Right atrium auricular region (tissue), 2 donors: ENCODE data around the gene PALMD. TPM values are rescaled to one million over a fixed set of nuclear protein-coding genes. Genes with fewer than 3 reads are reported as not detected.

Experiments used
- DNase-seq: peaks from one replicate; pipeline ENCODE4 v3.0.0-alpha.2; 2019; ENCODE audit warnings: low spot score
- H3K27ac ChIP-seq, 2 donors: fragments of 200-600 bp; sonication (generic); 1 replicate in 1 of 2; 2 replicates in 1 of 2; pipeline ENCODE4 v1.5.1; 2016 to 2019
- H3K27me3 ChIP-seq, 2 donors: fragments of 200-600 bp; sonication (generic); one replicate each; pipeline versions ENCODE4 v1.5.1 to v1.6.0; 2017 to 2019
- H3K36me3 ChIP-seq: fragments of 200-600 bp; sonication (generic); one replicate; pipeline ENCODE4 v1.5.1; 2016
- H3K4me1 ChIP-seq, 2 donors: fragments of 200-600 bp; sonication (generic); one replicate each; pipeline versions ENCODE4 v1.5.1 to v1.6.0; 2017 to 2019
- H3K4me3 ChIP-seq, 2 donors: fragments of 200-600 bp; sonication (generic); 1 replicate in 1 of 2; 2 replicates in 1 of 2; pipeline ENCODE4 v1.5.1; 2017 to 2019; ENCODE audit warnings: mild to moderate bottlenecking in 1 of 2, moderate library complexity in 1 of 2
- H3K9me3 ChIP-seq, 2 donors: fragments of 200-600 bp; sonication (generic); one replicate each; pipeline ENCODE4 v1.5.1; 2019
- total RNA-seq, 2 donors: library from RNA; depleted of rRNA; stranded (reverse); fragments of >200 nt; gene quantifications; one replicate each; pipeline ENCODE4 v1.1.0, GENCODE V29; 2016
- TF ChIP-seq, protein P1 (sequence below), 2 donors: fragments of 200-600 bp; sonication (generic); IDR thresholded peaks; one replicate each; pipeline ENCODE4 v1.5.1; 2019; ENCODE audit warnings: antibody characterized with exemption in 2 of 2

Gene PALMD, protein sequence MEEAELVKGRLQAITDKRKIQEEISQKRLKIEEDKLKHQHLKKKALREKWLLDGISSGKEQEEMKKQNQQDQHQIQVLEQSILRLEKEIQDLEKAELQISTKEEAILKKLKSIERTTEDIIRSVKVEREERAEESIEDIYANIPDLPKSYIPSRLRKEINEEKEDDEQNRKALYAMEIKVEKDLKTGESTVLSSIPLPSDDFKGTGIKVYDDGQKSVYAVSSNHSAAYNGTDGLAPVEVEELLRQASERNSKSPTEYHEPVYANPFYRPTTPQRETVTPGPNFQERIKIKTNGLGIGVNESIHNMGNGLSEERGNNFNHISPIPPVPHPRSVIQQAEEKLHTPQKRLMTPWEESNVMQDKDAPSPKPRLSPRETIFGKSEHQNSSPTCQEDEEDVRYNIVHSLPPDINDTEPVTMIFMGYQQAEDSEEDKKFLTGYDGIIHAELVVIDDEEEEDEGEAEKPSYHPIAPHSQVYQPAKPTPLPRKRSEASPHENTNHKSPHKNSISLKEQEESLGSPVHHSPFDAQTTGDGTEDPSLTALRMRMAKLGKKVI
- 10 to 100 TPM; 55.0 to 78.7 TPM for total RNA-seq

DNA sequence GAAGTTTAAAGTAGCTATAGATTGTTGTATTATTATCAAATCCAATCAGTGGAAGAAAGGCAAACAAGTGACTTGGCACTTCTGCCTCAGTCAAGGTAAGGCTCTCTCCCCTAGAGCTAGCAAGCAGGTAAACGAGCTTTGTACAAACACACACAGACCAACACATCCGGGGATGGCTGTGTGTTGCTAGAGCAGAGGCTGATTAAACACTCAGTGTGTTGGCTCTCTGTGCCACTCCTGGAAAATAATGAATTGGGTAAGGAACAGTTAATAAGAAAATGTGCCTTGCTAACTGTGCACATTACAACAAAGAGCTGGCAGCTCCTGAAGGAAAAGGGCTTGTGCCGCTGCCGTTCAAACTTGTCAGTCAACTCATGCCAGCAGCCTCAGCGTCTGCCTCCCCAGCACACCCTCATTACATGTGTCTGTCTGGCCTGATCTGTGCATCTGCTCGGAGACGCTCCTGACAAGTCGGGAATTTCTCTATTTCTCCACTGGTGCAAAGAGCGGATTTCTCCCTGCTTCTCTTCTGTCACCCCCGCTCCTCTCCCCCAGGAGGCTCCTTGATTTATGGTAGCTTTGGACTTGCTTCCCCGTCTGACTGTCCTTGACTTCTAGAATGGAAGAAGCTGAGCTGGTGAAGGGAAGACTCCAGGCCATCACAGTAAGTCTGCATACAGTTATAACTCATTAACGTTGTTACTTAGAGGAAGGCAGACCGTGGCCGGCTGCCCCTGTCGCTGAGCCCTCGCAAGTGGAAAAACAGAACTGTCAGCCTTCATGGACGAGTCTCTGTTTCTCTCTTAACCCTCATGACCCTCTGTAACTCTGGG is at the start of gene PALMD:
PALMD (plus strand) TSS at position 415 of the 833 bp plus-strand sequence; CDS start at position 620, 205 bp downstream.
- peaks cover 0 to 33% of the 10 kb centered on the region in 2 donors for H3K4me1 ChIP-seq
- H3K36me3 ChIP-seq: peaks cover 8% of the 10 kb centered on the region
- peak; percentile 64 for DNase-seq
- H3K27ac ChIP-seq: peak within 1 kb of the TSS; percentile 86 to 92
- no peaks in the 10 kb centered on the region for H3K27me3 ChIP-seq
- no peaks in the 10 kb centered on the region for H3K9me3 ChIP-seq
- TF ChIP-seq, protein P1, sequence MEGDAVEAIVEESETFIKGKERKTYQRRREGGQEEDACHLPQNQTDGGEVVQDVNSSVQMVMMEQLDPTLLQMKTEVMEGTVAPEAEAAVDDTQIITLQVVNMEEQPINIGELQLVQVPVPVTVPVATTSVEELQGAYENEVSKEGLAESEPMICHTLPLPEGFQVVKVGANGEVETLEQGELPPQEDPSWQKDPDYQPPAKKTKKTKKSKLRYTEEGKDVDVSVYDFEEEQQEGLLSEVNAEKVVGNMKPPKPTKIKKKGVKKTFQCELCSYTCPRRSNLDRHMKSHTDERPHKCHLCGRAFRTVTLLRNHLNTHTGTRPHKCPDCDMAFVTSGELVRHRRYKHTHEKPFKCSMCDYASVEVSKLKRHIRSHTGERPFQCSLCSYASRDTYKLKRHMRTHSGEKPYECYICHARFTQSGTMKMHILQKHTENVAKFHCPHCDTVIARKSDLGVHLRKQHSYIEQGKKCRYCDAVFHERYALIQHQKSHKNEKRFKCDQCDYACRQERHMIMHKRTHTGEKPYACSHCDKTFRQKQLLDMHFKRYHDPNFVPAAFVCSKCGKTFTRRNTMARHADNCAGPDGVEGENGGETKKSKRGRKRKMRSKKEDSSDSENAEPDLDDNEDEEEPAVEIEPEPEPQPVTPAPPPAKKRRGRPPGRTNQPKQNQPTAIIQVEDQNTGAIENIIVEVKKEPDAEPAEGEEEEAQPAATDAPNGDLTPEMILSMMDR (IDR thresholded peaks at IDR 0.05): no peak
- H3K4me3 ChIP-seq: peak within 1 kb of the TSS; percentile 53 to 68

DNA sequence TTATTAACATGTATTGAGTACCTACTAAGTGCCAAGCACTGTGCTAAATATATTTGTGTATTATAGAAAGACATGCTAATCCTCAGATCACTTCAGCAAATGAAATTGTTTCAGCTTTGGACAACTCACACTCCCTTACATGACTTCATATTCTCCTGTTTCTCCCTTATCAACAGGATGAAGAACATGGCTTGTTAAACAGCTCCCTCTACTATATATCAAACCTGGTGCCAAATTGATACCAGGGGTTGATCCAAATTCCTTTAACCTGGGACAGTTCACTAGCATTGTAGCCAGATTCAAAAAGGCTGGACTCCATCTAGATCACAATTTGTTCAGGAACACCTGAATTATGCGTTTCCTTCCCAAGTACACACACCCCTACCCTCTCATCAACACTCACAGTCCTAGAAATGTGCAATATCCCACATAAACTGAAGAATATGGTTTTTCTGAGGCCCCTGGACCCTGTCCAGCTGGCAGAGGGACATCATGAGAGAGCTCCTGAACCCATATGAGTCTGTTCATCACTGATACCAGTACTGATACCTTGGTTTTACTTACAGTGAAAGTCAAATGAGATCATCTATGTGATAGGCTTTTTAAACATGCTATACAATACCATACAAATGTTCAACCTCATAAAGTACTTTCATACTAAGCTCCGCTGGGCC is 47.0 kb upstream of the PALMD start:
- H3K4me1 ChIP-seq: peaks cover 0 to 24% of the 10 kb centered on the region in 2 donors
- H3K27ac ChIP-seq: peak overlapping the region; percentile 22 to 40
- no peaks in the 10 kb centered on the region for H3K27me3 ChIP-seq
- H3K4me3 ChIP-seq: no peak overlapping the region
- no peak for DNase-seq
- H3K36me3 ChIP-seq: no peaks in the 10 kb centered on the region
- TF ChIP-seq, protein P1 (IDR thresholded peaks at IDR 0.05): no peak
- no peaks in the 10 kb centered on the region for H3K9me3 ChIP-seq

DNA sequence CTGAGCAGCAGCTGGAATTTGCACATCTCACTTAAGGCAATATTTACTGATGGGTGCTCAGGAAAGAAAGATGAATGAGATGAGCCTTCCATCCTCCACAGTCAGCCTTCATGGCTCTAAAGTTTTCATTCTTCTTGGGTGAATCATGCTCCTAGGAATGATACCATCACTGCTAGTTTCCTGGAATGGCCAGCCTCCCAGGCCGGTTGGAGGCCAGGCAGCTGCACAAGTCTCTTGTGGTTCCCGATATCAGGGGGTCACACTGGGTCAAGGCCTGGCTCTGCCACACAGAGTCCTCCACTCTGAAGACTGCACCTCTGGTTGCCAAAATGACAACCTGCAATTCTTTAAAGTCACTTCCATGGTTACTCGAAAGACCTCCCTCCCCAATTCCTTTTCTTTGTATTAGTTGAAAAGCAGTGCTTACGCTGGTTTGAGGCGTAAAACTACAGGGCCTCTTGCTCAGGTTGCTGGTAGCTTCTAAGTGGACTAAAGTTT is 46.2 kb upstream of the PALMD start:
- DNase-seq: peak; percentile 62
- Histone ChIP-seq H3K27ac (peak overlapping the region; percentile 16 to 40), H3K4me3 (no peak overlapping the region), H3K27me3 (no peaks in the 10 kb centered on the region), H3K4me1 (peaks cover 0 to 27% of the 10 kb centered on the region in 2 donors), H3K36me3 (no peaks in the 10 kb centered on the region), H3K9me3 (no peaks in the 10 kb centered on the region)
- TF ChIP-seq, protein P1 (IDR thresholded peaks at IDR 0.05): no peak

DNA sequence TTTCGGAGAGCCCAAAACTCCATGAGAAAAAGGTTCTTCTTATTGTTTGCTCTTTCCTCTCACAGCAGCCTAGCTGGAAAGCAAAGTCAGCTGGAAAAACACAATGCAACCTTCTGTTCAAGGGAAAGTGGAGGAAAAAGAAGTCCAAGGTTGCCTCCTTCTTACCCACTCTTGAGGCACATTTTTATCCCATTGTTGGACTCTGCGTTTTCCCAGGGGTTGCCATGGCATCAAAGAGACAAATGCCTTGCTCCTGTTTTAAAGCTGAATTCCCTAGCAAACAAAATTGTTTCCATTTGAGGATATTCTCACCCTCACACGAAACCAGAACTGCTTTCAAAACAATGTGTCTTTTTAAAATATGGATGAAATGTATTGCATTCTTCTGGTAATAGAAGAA is 45.1 kb upstream of the PALMD start:
- no peak overlapping the region for H3K27ac ChIP-seq
- H3K27me3 ChIP-seq: no peaks in the 10 kb centered on the region
- H3K4me1 ChIP-seq: peaks cover 0 to 27% of the 10 kb centered on the region in 2 donors
- H3K4me3 ChIP-seq: no peak overlapping the region
- H3K36me3 ChIP-seq: no peaks in the 10 kb centered on the region
- no peak for DNase-seq
- TF ChIP-seq, protein P1 (IDR thresholded peaks at IDR 0.05): no peak
- H3K9me3 ChIP-seq: no peaks in the 10 kb centered on the region

DNA sequence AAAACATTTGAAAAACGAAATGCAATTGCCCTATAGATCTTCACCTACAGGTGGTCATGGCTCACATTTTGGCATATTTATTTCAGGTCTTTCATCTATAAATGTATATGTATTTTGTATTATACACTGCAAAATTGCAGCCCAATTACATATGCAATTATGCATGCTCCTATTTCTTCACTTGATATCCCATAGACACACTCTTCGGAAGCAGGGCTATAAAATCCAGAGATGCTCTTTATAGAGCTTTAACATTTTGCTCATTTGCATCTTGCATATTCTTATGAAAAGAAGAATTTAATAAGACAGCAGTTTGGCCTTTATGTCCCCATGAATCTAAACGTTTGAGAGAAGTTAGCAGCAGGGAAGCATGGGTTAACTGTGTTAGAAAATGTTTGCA is 44.7 kb upstream of the PALMD start:
- no peak overlapping the region for H3K4me3 ChIP-seq
- no peak for DNase-seq

More for the DNA sequence above, 44.7 kb upstream of the PALMD start:
- Histone ChIP-seq H3K27ac (no peak overlapping the region), H3K4me1 (peaks cover 0 to 30% of the 10 kb centered on the region in 2 donors), H3K9me3 (no peaks in the 10 kb centered on the region), H3K36me3 (no peaks in the 10 kb centered on the region), H3K27me3 (no peaks in the 10 kb centered on the region)
- TF ChIP-seq, protein P1 (IDR thresholded peaks at IDR 0.05): no peak
